Heart right ventricle (tissue), 16 donors: ENCODE data around the gene SLX9. TPM values are rescaled to one million over a fixed set of nuclear protein-coding genes. Genes with fewer than 3 reads are reported as not detected.

Experiments used
- ATAC-seq, 8 donors: fragments of 200-7000 bp; cut with Tn5 transposase; one replicate each; pipeline ENCODE4 v1.9.1; 2020; ENCODE audit warnings: mild to moderate bottlenecking in 8 of 8, moderate library complexity in 8 of 8, moderate number of reproducible peaks in 1 of 8
- DNase-seq, 2 donors: peaks; one replicate each; pipeline ENCODE4 v3.0.0-alpha.2; 2020
- H3K27ac ChIP-seq, 10 donors: fragments of 200-600 bp; sonication (generic) in 2 of 10; one replicate each; pipeline versions ENCODE4 v1.5.0 to v1.8.0; 2020 to 2022; ENCODE audit warnings: mild to moderate bottlenecking in 3 of 10
- H3K27me3 ChIP-seq, 7 donors: fragments of 200-600 bp; one replicate each; pipeline ENCODE4 v1.8.0; 2021 to 2022; ENCODE audit warnings: mild to moderate bottlenecking in 2 of 7
- H3K36me3 ChIP-seq, 9 donors: fragments of 200-600 bp; sonication (generic) in 1 of 9; one replicate each; pipeline versions ENCODE4 v1.5.0 to v1.8.0; 2020 to 2022; ENCODE audit warnings: mild to moderate bottlenecking in 2 of 9
- H3K4me1 ChIP-seq, 9 donors: fragments of 200-600 bp; sonication (generic) in 1 of 9; one replicate each; pipeline versions ENCODE4 v1.5.0 to v1.8.0; 2020 to 2022; ENCODE audit warnings: mild to moderate bottlenecking in 4 of 9
- H3K4me3 ChIP-seq, 10 donors: fragments of 200-600 bp; sonication (generic) in 2 of 10; one replicate each; pipeline versions ENCODE4 v1.5.0 to v1.8.0; 2020 to 2022; ENCODE audit warnings: mild to moderate bottlenecking in 7 of 10, moderate library complexity in 2 of 10
- H3K9me3 ChIP-seq, 11 donors: fragments of 200-600 bp in 10 of 11; sonication (generic) in 2 of 11; one replicate each; pipeline versions ENCODE4 v1.5.0 to v1.8.0; 2013 to 2022; ENCODE audit warnings: mild to moderate bottlenecking in 2 of 11, control low read depth in 1 of 11, moderate library complexity in 1 of 11
- WGBS, 2 donors: extraction: QIAGEN DNeasy Blood & Tissue Kit; methylation state at CpG; one replicate each; pipeline ENCODE4 v1.1.7; 2013; ENCODE audit warnings: inconsistent platforms in 1 of 2; 5-methylcytosine and 5-hydroxymethylcytosine counted together
- intact Hi-C, 10 donors: fragments of 100-400 bp; cut with DNase I; formaldehyde crosslinking; loops; one replicate each; pipeline versions ENCODE4 v1.11.1 to v1.14.2; 2022
- polyA plus RNA-seq, 2 donors: library from polyadenylated mRNA; stranded (reverse); fragments of 200-250 nt; gene quantifications; one replicate each; pipeline ENCODE4 v1.2.3, GENCODE V29; 2013
- total RNA-seq, 10 donors: library from RNA; stranded (reverse); fragmentation: NEBNext Ultra II Directional in 3 of 10; extraction: Animal tissue kit (Norgen Biotek cat#: 25700) in 3 of 10; gene quantifications; one replicate each; pipeline versions ENCODE4 v1.2.1 to v1.2.4, GENCODE V29; 2021 to 2023
- TF ChIP-seq, protein P1 (sequence below), 9 donors: fragments of 200-600 bp; sonication (generic) in 2 of 9; IDR thresholded peaks; one replicate each; pipeline versions ENCODE4 v1.5.0 to v1.8.0; 2021 to 2022; ENCODE audit warnings: antibody characterized with exemption in 9 of 9, mild to moderate bottlenecking in 5 of 9, moderate library complexity in 1 of 9
- donor health status: Arrhythmogenic right ventricular cardiomyopathy.
- donor health status: ischemic (EF 13 %, LVEDD 7.1; RV severe dilation, severe dysfunction).
- donor health status: healthy with polysubstance abuse.
- donor health status: DM: no; HTN: yes; CAD: no.
- donor health status: DM: no; HTN: no; CAD: no.
- donor health status: ischemic (EF 25% LVEDD 6.9; RV normal size, moderate dysfunction).
- donor health status: ischemic (EF 25% LVEDD 5.7; RV mildly dilated, moderate dysfunction).
- donor health status: healthy.
- donor health status: DM: yes; HTN: yes; CAD: no.
- donor health status: Ischemic cardiomyopathy.
- donor health status: ischemic (EF 35%, LVEDD 5.7; RV mildly dilated, moderate dysfunction).
- donor health status: nonischemic (EF 11% LVEDD 7.7; RV severe dilation, severe dysfunction).
- donor health status: DM: yes; HTN: yes; CAD: no.
- donor health status: PGD.
- donor health status: ischemic (EF 29% LVEDD 5.4; RV normal size, mild dysfunction).
- donor health status: nonischemic (EF 23%, LVEDD 6.1; RV moderate dilation, normal function).

SLX9 gene
- total and polyA plus RNA-seq, 12 donors: 42.4 to 83.6 (median 57.3) TPM

DNA sequence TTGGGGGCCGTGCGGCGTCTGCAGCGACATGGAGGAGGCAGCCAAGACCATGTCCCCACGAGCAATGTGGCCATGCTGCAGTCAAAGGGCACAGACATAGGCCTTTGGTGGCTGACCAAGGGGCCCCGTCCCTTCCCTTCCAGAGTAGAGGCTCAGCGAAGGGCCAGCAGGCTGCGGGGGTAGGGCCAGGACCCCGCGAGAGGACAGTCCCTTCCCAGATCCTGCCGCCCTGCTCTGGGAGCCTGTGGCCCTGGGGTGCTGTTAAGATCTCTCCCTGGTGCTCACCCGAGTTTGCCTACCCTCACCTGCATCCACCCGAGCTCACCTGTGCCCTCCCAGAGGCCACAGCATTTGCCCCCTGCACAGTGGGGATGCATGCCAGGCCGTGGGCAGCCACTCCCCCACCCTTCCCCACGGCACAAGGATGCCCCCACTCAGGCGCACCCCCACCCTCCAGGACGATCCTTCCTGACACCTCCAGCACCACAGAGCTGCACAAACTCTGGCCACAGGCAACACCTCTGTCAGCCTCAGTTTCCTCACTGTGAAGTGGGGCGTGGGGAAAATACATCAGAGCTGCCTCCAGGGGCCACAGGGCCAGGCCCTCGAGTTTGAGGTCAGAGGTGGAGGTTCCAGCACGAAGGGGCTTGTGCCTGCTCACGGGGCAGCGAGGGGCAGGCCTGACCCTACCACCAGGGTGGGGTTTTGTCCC is 34.7 kb upstream of the SLX9 start:
- DNase-seq (no peak), ATAC-seq (no peak)
- peaks cover 0 to 78% (median 0%) of the 10 kb centered on the region in 9 donors for H3K36me3 ChIP-seq
- intact Hi-C loops: no loop called here
- TF ChIP-seq, protein P1, sequence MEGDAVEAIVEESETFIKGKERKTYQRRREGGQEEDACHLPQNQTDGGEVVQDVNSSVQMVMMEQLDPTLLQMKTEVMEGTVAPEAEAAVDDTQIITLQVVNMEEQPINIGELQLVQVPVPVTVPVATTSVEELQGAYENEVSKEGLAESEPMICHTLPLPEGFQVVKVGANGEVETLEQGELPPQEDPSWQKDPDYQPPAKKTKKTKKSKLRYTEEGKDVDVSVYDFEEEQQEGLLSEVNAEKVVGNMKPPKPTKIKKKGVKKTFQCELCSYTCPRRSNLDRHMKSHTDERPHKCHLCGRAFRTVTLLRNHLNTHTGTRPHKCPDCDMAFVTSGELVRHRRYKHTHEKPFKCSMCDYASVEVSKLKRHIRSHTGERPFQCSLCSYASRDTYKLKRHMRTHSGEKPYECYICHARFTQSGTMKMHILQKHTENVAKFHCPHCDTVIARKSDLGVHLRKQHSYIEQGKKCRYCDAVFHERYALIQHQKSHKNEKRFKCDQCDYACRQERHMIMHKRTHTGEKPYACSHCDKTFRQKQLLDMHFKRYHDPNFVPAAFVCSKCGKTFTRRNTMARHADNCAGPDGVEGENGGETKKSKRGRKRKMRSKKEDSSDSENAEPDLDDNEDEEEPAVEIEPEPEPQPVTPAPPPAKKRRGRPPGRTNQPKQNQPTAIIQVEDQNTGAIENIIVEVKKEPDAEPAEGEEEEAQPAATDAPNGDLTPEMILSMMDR (IDR thresholded peaks at IDR 0.05): no peak
- peaks cover 0 to 55% (median 5%) of the 10 kb centered on the region in 9 donors for H3K4me1 ChIP-seq
- H3K9me3 ChIP-seq: no peaks in the 10 kb centered on the region
- no peak overlapping the region for H3K4me3 ChIP-seq
- WGBS, 2 donors: 88 to 94% methylated on average over 17 to 22 of the region's 22 CpGs
- peaks cover 0 to 14% (median 0%) of the 10 kb centered on the region in 7 donors for H3K27me3 ChIP-seq
- H3K27ac ChIP-seq: peak overlapping the region in 1 of 10 donors; percentile 39

DNA sequence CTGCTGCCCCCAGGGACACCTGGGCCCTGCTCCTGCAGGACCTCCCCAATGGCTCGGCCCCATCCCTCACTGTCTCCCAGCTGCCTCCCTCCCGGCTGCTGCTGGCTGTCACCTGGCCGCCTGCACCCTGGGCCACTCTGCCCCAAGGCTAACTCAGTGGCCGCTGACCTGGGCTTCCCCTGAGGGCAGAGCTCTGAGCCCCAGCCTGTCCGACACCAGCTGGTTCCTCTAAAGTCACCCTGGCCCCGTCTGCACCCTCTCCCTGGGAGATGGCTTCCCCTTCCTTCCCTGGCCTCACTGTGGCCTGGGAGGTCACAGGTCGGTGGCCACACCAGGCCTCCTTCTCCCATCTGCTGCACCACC is 34.1 kb upstream of the SLX9 start:
- Histone ChIP-seq H3K9me3 (no peaks in the 10 kb centered on the region), H3K36me3 (peaks cover 0 to 76% (median 0%) of the 10 kb centered on the region in 9 donors), H3K4me1 (peaks cover 0 to 60% (median 6%) of the 10 kb centered on the region in 9 donors), H3K27me3 (peaks cover 0 to 10% (median 0%) of the 10 kb centered on the region in 7 donors), H3K27ac (peak overlapping the region in 1 of 10 donors; percentile 39), H3K4me3 (no peak overlapping the region)
- TF ChIP-seq, protein P1 (IDR thresholded peaks at IDR 0.05): no peak
- ATAC-seq: peak in 1 of 8 donors; percentile 23
- intact Hi-C loops: no loop called here
- DNase-seq: no peak
- WGBS, 2 donors: 78 to 81% methylated on average over 7 of the region's 7 CpGs

DNA sequence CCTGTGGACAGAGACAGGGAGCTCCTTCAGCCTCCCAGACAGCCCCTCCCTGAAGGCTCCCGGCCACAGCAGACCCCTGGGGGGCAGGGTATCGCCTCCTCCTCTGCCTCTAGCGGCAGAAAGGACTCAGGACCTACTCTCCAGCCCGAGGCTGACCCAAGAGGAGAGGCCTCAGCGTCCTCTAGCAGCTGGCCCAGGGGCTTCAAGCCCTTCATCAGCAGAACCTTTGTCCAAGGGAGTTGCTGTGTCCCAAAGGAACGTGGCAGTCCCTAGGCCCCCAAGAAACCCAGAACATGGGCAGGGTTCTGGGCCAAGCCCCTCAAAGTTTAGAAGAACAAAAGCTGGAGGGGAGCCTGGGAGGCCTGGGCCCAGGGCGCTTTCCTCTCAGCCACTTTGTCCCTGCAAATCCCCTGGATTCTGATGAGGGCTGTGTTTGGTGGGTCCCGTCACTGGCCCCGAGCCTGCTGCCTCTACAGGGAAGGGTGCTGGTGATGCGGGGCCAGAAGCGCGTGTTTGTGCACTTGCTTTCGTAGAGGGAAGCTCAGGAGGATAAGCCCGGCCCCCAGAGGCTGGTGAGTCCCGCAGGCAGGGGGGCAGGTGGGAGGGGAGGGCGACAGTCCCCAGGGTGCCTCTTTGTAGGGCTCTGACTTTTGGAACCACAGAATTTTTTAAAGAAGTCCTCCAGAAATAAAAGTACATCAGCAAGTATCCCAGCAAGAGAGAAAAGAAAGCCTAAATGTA is 32.4 kb upstream of the SLX9 start:
- ATAC-seq (no peak), DNase-seq (peak in 1 of 2 donors; percentile 17)
- TF ChIP-seq, protein P1 (IDR thresholded peaks at IDR 0.05): no peak
- 58 to 66% methylated on average over 16 of the region's 16 CpGs for WGBS, 2 donors
- Histone ChIP-seq H3K4me1 (peaks cover 0 to 77% (median 12%) of the 10 kb centered on the region in 9 donors), H3K27me3 (peaks cover 0 to 10% (median 0%) of the 10 kb centered on the region in 7 donors), H3K4me3 (peak overlapping the region in 2 of 10 donors; percentile 3 to 13), H3K9me3 (no peaks in the 10 kb centered on the region), H3K27ac (peak overlapping the region in 3 of 10 donors; percentile 10 to 88 (median 40)), H3K36me3 (peaks cover 0 to 59% (median 0%) of the 10 kb centered on the region in 9 donors)
- intact Hi-C loops: no loop called here
